Lower leg skin (tissue), 3 donors: Measurements from ENCODE around the gene TMPRSS6.

Experiments used
- POLR2A ChIP-seq, 2 donors: fragments of 450-650 bp; IDR thresholded peaks; one replicate each; pipeline ENCODE4 v1.6.1; 2016 to 2017; ENCODE audit warnings: antibody characterized with exemption in 2 of 2, mild to moderate bottlenecking in 1 of 2, moderate library complexity in 1 of 2
- TF ChIP-seq, protein P1 (sequence below), 3 donors: fragments of 450-650 bp; IDR thresholded peaks; one replicate each; pipeline ENCODE4 v1.5.1; 2016; ENCODE audit warnings: antibody characterized with exemption in 3 of 3, mild to moderate bottlenecking in 3 of 3, moderate library complexity in 2 of 3

DNA sequence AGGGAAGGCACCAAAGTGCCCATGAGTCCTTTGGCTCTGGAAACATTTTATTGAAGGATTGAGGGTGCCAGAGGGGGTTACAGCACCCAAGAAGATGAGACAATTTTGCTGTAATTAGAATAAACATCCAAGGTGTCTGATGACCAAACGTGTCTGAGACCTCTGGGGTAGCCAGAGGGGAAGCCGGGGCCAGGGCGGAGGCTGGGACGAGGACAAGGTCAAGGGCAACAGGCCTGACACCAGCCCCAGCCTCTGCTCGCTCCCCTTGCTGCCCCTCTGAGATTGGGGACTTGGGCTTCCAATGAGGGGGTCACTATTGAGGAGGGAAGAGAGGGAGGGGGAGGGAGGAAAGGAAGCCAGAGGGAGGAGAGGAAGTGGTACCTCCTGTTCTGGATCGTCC, 25.6 kb downstream of the TMPRSS6 start:
- TF ChIP-seq, protein P1, sequence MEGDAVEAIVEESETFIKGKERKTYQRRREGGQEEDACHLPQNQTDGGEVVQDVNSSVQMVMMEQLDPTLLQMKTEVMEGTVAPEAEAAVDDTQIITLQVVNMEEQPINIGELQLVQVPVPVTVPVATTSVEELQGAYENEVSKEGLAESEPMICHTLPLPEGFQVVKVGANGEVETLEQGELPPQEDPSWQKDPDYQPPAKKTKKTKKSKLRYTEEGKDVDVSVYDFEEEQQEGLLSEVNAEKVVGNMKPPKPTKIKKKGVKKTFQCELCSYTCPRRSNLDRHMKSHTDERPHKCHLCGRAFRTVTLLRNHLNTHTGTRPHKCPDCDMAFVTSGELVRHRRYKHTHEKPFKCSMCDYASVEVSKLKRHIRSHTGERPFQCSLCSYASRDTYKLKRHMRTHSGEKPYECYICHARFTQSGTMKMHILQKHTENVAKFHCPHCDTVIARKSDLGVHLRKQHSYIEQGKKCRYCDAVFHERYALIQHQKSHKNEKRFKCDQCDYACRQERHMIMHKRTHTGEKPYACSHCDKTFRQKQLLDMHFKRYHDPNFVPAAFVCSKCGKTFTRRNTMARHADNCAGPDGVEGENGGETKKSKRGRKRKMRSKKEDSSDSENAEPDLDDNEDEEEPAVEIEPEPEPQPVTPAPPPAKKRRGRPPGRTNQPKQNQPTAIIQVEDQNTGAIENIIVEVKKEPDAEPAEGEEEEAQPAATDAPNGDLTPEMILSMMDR (IDR thresholded peaks at IDR 0.05): no peak
- no peak for TF ChIP-seq POLR2A (IDR thresholded peaks at IDR 0.05)
